ENCODE data around the gene NR1I3. TPM values are rescaled to one million over a fixed set of nuclear protein-coding genes. Genes with fewer than 3 reads are reported as not detected.

NR1I3 gene
- polyA plus RNA-seq, 4 donors = 1.9 to 3.5 (median 2.8) TPM

- no peak for DNase-seq (ENCODE audit: low read depth in 4 of 4, low spot score in 3 of 4)
Observed at GRCh38 chr1:161220002-161220401, 18.0 kb downstream of the NR1I3 start.

- DNase-seq (ENCODE audit: low read depth in 4 of 4, low spot score in 3 of 4) = no peak
Observed at GRCh38 chr1:161219078-161219892, 18.7 kb downstream of the NR1I3 start.

- DNase-seq (ENCODE audit: low read depth in 4 of 4, low spot score in 3 of 4) = no peak
Observed at GRCh38 chr1:161218301-161219077, 19.5 kb downstream of the NR1I3 start.

- DNase-seq (ENCODE audit: low read depth in 4 of 4, low spot score in 3 of 4) = no peak
Observed at GRCh38 chr1:161217831-161218230, 20.2 kb downstream of the NR1I3 start.

GRCh38 chr1:161216945-161217712 is 20.9 kb downstream of the NR1I3 start:
- DNase-seq (ENCODE audit: low read depth in 4 of 4, low spot score in 3 of 4) = no peak

- no peak for DNase-seq (ENCODE audit: low read depth in 4 of 4, low spot score in 3 of 4)
Observed at GRCh38 chr1:161215076-161215475, 22.9 kb downstream of the NR1I3 start, which contains the start of gene FCER1G. Gene FCER1G (plus strand): TSS chr1:161215295. CDS start chr1:161215322, 27 bp downstream.

GRCh38 chr1:161214369-161214768 is 23.6 kb downstream of the NR1I3 start:
- DNase-seq (ENCODE audit: low read depth in 4 of 4, low spot score in 3 of 4) = no peak

- DNase-seq (ENCODE audit: low read depth in 4 of 4, low spot score in 3 of 4) = no peak
Observed at GRCh38 chr1:161209790-161210409, 28.1 kb downstream of the NR1I3 start.

- DNase-seq (ENCODE audit: low read depth in 4 of 4, low spot score in 3 of 4) = no peak
Observed at GRCh38 chr1:161207173-161207572, 30.8 kb downstream of the NR1I3 start.

GRCh38 chr1:161206411-161207140 is 31.4 kb downstream of the NR1I3 start:
- DNase-seq (ENCODE audit: low read depth in 4 of 4, low spot score in 3 of 4) = no peak

GRCh38 chr1:161201836-161202712 is 35.9 kb downstream of the NR1I3 start, which contains the start of gene NDUFS2:
Gene NDUFS2 (plus strand): TSS chr1:161202367. CDS start chr1:161202386, 19 bp downstream.
- peak; percentile 97 to 99 (median 98) for DNase-seq (ENCODE audit: low read depth in 4 of 4, low spot score in 3 of 4)

GRCh38 chr1:161200992-161201835 is 36.8 kb downstream of the NR1I3 start:
- DNase-seq (ENCODE audit: low read depth in 4 of 4, low spot score in 3 of 4) = no peak

GRCh38 chr1:161200421-161200991 is 37.5 kb downstream of the NR1I3 start:
- DNase-seq (ENCODE audit: low read depth in 4 of 4, low spot score in 3 of 4) = no peak

- DNase-seq (ENCODE audit: low read depth in 4 of 4, low spot score in 3 of 4) = no peak
Observed at GRCh38 chr1:161199506-161200139, 38.4 kb downstream of the NR1I3 start.

- no peak for DNase-seq (ENCODE audit: low read depth in 4 of 4, low spot score in 3 of 4)
Observed at GRCh38 chr1:161198897-161199431, 39.0 kb downstream of the NR1I3 start, which contains the start of gene ADAMTS4. Gene ADAMTS4 (minus strand): TSS chr1:161199054. CDS start chr1:161198627, 427 bp downstream.

- no peak for DNase-seq (ENCODE audit: low read depth in 4 of 4, low spot score in 3 of 4)
Observed at GRCh38 chr1:161198194-161198896, 39.7 kb downstream of the NR1I3 start.
